Left ventricle myocardium superior (tissue), 1 donor: Measurements from ENCODE around the gene SYCP2L. TPM values are rescaled to one million over a fixed set of nuclear protein-coding genes. Genes with fewer than 3 reads are reported as not detected.
"Not testable (repeated sequence)": the region's sequence is repeated elsewhere in the genome, so short reads cannot be mapped to it uniquely, and the experiment has no call there.

Experiments used
- ATAC-seq: fragments of 200-7000 bp; cut with Tn5 transposase; one replicate; pipeline ENCODE4 v1.9.1; 2020; ENCODE audit warnings: mild to moderate bottlenecking, moderate library complexity
- DNase-seq: peaks from one replicate; pipeline ENCODE4 v3.0.0-alpha.2; 2020
- intact Hi-C: fragments of 100-400 bp; cut with micrococcal nuclease; formaldehyde crosslinking; loops from one replicate; pipeline ENCODE4 v1.11.0; 2022
- long read RNA-seq: library from polyadenylated mRNA; unstranded; transcript quantifications from one replicate; pipeline ENCODE4 v2.0.0, GENCODE V29; 2021
- total RNA-seq: library from RNA; stranded (reverse); fragmentation: NEBNext Ultra II Directional; extraction: Animal tissue kit (Norgen Biotek cat#: 25700); gene quantifications from one replicate; pipeline ENCODE4 v1.2.1, GENCODE V29; 2021
- donor health status: DM: no; HTN: yes; CAD: no; lungs with severe emphysema.

Gene SYCP2L
- 1.1 TPM for total RNA-seq
- long read RNA-seq: 0 reads

- ATAC-seq: peak; percentile 35
- intact Hi-C loops: no loop called here
- peak; percentile 40 for DNase-seq
These were observed at the start of gene SYCP2L for GRCh38 chr6:10886691-10887502. Gene SYCP2L, plus strand, starts transcription at chr6:10887052. Its CDS starts 75 bp downstream, at chr6:10887127.

- ATAC-seq: peak; percentile 35
- no peak for DNase-seq
- intact Hi-C loops: no loop called here
These were observed 49.2 kb upstream of the SYCP2L start for GRCh38 chr6:10837622-10837994.

DNA sequence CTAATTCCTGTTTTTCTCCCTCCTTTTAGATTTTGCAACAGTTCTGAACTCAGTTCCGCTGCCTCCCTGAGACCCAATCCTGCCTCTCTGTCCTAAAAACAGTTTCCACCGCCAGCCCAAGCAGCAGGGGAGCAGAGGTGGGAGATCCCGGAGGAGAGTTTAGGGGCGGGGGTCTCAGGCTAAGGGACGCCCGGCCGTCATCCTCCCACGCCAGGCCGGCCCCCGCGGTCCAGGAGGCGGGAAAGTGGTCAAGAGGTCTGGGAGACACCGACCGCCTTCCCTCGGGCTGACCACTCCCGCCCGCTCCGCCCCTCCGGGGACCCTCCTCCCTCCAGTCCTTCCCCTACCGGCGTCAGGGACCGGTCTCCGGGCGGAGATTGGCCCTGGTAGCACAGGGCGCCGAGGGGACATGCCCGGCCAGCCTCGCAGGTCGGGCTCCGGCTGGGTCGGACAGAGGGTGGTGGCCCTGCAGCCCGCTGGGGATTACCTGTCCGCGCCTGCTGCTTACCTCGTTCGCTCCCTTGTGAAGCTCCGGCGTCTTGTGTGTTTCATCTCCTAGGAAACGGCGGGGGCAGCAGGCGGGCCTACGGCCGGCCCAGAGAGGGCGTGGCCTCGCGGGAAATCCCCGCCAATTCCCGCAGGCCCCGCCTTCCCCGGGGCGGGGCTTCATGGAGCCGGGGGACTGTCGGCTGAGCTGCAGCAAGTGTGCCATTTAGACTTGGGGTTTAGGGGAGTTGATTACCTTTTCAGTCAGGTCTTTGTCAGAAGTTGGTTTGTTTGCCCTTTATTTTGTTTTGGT, 48.7 kb upstream of the SYCP2L start, which contains the start of gene MAK:
Gene MAK (minus strand): TSS at position 545 of the 799 bp plus-strand sequence. CDS start 7,891 bp downstream, outside the sequence.
- peak; percentile 90 for DNase-seq
- peak; percentile 99 for ATAC-seq
- intact Hi-C loops: no loop called here

DNA sequence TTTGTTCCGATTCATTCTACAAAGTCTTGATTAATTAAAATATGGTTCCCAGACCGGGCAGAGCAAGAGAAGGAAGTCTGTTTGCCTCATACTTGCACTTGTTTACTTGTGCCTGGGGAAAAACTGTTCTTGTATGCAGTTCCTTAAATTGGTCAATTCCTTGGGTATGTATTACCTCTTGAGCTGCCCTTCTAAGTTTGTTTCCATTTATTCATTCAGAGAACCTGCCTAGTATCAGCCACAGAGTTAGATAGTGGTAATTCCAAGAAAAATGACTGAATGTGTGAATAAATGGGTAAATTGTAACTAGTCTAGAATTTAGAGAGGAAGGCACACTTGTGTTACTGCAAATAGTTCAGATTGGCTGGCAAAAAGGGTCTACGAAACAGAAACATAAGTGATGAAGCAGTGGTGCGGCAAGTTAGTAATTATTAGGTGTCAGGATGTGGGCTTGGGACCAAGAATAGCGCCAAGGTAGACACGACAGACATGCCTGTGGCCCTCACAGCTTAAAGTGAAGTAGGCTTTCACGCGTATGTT, 48.0 kb upstream of the SYCP2L start:
- intact Hi-C loops: no loop called here
- ATAC-seq: peak; percentile 9

DNA sequence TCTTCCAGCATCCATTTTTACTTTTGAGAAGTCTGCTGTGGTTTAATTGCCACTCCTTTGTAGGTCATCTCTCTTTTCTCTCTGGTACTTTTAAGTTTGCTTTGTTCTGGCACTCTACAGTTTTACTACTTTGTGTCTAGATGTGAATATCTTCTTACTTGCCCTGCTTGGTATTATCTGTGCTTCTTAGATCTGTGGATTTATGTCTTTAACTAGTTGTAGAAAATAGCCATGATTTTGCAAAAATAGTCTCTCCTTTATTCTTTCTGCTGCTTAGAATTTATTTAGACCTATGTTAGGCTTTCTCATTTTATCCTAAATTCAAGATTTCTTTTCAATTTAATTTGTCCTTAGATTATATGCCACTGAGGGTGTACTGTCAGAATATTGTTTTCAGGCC, 43.3 kb upstream of the SYCP2L start:
- ATAC-seq (no peak), DNase-seq (no peak)
- intact Hi-C loops: no loop called here

More for the DNA sequence above, 48.0 kb upstream of the SYCP2L start:
- DNase-seq: no peak

DNA sequence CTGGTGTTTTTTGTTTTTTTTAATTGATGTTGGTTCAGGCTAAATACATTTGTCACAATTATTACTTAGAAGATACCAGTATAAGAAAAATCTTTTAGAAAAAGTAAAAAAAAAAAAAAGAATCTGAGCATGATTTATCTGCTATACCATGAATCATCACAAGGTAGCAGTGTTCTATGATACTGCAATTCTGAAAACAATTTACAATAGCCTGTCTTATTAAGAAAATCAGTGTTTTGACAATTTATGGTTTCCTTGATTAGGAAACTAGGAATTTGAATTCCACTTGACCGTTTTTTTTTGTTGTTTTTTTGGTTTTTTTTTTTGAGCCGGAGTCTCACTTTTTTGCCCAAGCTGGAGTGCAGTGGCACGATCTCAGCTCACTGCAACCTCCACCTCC, 39.2 kb upstream of the SYCP2L start:
- DNase-seq: no peak
- no peak for ATAC-seq
- intact Hi-C loops: no loop called here

- DNase-seq (no peak), ATAC-seq (no peak)
- intact Hi-C loops: no loop called here
These were observed 37.0 kb upstream of the SYCP2L start for GRCh38 chr6:10849901-10850300.

- no peak for ATAC-seq
- intact Hi-C loops: no loop called here
- no peak for DNase-seq
These were observed 36.1 kb upstream of the SYCP2L start for GRCh38 chr6:10850728-10851127.

DNA sequence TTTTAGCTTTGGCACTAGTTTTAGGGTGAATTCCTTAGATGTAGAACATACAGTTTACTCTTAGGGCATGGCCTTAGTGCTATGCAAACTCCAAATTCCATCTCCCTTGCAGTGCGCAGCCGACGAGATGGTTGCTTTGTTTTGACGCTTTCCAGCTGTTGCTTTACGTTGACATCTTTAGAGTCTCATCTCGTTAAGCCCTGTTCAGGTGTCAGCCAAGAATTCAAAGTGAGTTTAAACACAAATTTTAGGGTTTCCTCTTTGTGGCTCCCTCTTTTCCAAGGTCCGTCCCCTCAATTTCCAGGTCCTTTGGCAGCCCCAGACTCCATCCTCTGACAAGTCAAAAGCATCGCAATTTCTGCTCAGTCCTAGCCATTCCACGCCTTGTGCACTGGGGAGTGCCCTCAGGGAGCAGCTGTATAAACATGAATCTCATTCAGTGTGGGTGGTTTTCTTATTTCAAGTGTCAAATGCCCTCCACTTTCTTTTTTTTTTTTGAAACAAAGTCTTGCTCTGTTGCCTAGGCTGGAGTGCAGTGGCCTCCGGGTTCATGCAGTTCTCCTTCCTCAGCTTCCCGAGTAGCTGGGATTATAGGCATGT, 34.4 kb upstream of the SYCP2L start:
- DNase-seq: no peak
- intact Hi-C loops: no loop called here

GRCh38 chr6:10853849-10854300, 33.0 kb upstream of the SYCP2L start:
- DNase-seq, intact Hi-C loops, ATAC-seq: not testable (repeated sequence)

More for the DNA sequence above, 34.4 kb upstream of the SYCP2L start:
- ATAC-seq: no peak

DNA sequence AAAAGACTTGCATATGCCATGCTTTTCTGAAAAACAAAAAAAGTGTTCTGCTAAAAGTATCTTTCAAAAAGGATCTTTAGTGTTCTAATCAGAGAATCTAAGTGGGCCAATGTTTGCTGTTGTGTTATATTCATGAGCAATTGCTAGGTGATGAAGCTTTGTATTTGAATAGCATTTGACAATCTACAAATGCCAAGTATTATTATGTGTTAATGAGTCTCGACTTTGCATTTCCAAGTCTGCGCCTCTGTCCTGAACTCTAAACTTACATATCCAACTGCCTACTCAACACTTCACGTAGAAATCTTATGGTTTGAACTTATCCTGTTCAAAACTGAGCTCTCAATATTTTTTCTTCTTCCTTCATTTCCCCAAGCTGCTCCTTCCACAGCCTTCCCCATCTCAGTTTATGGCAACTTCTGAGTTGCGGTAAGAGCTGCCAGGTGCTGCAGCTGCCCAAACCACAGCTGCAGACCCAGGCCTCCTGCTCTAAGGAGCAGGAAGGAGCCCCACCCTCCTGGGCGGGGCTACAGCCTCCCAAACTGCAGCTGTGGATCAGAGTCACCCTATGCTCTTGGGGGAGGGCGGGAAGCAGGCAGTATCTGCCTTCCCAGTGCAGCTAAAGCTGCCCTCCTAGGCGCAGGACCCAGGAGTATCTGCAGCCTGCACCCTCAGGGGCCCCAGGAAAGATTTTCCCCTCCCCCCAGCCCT, 31.8 kb upstream of the SYCP2L start:
- ATAC-seq (no peak), DNase-seq (no peak)
- intact Hi-C loops: no loop called here

- ATAC-seq (no peak), DNase-seq (no peak)
- intact Hi-C loops: no loop called here
These were observed 29.6 kb upstream of the SYCP2L start for GRCh38 chr6:10857259-10857658.

- ATAC-seq (no peak), DNase-seq (no peak)
- intact Hi-C loops: no loop called here
These were observed 25.8 kb upstream of the SYCP2L start for GRCh38 chr6:10861086-10861485.

GRCh38 chr6:10862361-10862760, 24.5 kb upstream of the SYCP2L start:
- no peak for ATAC-seq
- intact Hi-C loops: no loop called here
- no peak for DNase-seq

GRCh38 chr6:10863031-10863430, 23.8 kb upstream of the SYCP2L start:
- ATAC-seq, DNase-seq, intact Hi-C loops: not testable (repeated sequence)

GRCh38 chr6:10866709-10867108, 20.1 kb upstream of the SYCP2L start:
- ATAC-seq, intact Hi-C loops, DNase-seq: not testable (repeated sequence)

- DNase-seq: no peak
- ATAC-seq: no peak
- intact Hi-C loops: no loop called here
These were observed 18.9 kb upstream of the SYCP2L start for GRCh38 chr6:10867952-10868351.

DNA sequence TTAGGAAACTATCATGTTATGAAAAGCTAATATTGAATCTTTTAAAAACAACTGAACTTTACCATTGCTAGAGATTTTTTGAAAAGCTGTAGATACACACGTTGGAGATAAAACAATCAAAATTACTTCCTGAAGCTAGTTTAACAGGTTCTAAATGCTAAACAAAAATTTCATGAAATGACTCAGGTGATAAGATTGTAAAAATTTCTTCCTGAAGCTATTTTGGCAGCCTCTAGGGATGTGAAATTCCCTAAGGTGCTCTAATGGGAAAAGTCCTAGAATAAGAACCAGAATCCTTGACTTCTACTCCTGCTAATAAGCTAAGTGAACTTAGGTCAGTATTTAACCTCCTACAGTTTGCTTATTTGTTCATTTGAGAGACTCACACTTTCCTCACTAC, 13.5 kb upstream of the SYCP2L start:
- intact Hi-C loops: no loop called here
- ATAC-seq (no peak), DNase-seq (no peak)

- DNase-seq (no peak), ATAC-seq (no peak)
- intact Hi-C loops: no loop called here
These were observed 12.6 kb upstream of the SYCP2L start for GRCh38 chr6:10874207-10874606.
